Measurements from ENCODE around the gene ZFAND6.
A peak's percentile ranks its signal among the peaks of the same experiment; 100 is the strongest.

Gene ZFAND6

DNA sequence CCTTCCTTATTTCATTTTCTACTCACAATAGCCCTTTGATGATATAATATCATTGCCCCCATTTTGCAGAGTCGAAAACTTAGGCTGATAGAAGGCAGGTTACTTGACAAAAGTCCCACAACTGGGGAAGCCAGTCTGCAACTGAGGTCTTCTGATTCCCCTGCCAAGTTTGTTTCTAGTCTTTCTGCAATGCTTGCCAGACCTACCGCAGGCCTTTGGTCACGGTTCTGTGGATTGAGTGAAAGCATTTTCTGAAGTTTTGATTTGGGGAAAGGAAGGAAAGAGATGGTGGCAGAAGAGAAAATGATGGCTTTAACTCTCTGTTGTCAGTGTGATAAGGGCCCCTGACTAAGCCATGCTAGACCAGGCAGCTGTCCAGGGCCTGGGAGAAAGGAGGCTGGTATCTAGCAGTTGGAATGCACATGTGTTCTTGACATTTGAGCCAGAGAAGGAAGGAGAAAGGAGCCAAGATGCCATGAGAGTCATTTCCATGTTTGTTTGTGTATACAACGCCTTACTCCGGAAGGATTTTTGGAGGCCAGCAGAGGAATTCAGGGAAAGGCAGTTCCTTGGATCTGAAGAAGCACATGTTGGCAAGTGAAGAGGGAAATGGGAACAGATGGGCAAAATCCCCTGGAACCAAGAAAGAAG is 123.3 kb downstream of the ZFAND6 start:
- H3K4me3 ChIP-seq (ENCODE audit: low read depth, low read length): no peak overlapping the region
- CTCF ChIA-PET: interaction anchor here (1.6 to 2.4 kb wide), 2 partner anchors 8 to 10 kb away, joined by 4 to 11 read pairs; no protein-coding TSS in a partner anchor
- TF ChIP-seq, protein P1, sequence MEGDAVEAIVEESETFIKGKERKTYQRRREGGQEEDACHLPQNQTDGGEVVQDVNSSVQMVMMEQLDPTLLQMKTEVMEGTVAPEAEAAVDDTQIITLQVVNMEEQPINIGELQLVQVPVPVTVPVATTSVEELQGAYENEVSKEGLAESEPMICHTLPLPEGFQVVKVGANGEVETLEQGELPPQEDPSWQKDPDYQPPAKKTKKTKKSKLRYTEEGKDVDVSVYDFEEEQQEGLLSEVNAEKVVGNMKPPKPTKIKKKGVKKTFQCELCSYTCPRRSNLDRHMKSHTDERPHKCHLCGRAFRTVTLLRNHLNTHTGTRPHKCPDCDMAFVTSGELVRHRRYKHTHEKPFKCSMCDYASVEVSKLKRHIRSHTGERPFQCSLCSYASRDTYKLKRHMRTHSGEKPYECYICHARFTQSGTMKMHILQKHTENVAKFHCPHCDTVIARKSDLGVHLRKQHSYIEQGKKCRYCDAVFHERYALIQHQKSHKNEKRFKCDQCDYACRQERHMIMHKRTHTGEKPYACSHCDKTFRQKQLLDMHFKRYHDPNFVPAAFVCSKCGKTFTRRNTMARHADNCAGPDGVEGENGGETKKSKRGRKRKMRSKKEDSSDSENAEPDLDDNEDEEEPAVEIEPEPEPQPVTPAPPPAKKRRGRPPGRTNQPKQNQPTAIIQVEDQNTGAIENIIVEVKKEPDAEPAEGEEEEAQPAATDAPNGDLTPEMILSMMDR (IDR thresholded peaks at IDR 0.05; ENCODE audit: insufficient read depth, low read length, missing control alignments): no peak
- peak; percentile 57 for DNase-seq (ENCODE audit: low read depth, low spot score)
- POLR2A ChIA-PET: interaction anchor here (0.6 kb wide), 1 partner anchor 259 kb away, joined by 3 read pairs; no protein-coding TSS in a partner anchor

- no peak overlapping the region for H3K4me3 ChIP-seq (ENCODE audit: low read depth, low read length)
- TF ChIP-seq, protein P1 (IDR thresholded peaks at IDR 0.05; ENCODE audit: insufficient read depth, low read length, missing control alignments): no peak
- no peak for DNase-seq (ENCODE audit: low read depth, low spot score)
- ChIA-PET CTCF (interaction anchor here (1.1 to 1.6 kb wide), 2 partner anchors 9 to 11 kb away, joined by 3 to 4 read pairs; no protein-coding TSS in a partner anchor), POLR2A (interaction anchor here (0.6 kb wide), 1 partner anchor 259 kb away, joined by 3 read pairs; no protein-coding TSS in a partner anchor)
These were observed 123.8 kb downstream of the ZFAND6 start for GRCh38 chr15:80183306-80183705.

GRCh38 chr15:80183886-80184285 is 124.4 kb downstream of the ZFAND6 start:
- TF ChIP-seq, protein P1 (IDR thresholded peaks at IDR 0.05; ENCODE audit: insufficient read depth, low read length, missing control alignments): peak; percentile 22
- ChIA-PET CTCF (interaction anchor here (1.1 to 1.6 kb wide), 2 partner anchors 9 to 11 kb away, joined by 3 to 4 read pairs; no protein-coding TSS in a partner anchor), POLR2A (no interaction called here)
- DNase-seq (ENCODE audit: low read depth, low spot score): no peak
- H3K4me3 ChIP-seq (ENCODE audit: low read depth, low read length): no peak overlapping the region

- H3K4me3 ChIP-seq (ENCODE audit: low read depth, low read length): no peak overlapping the region
- TF ChIP-seq, protein P1 (IDR thresholded peaks at IDR 0.05; ENCODE audit: insufficient read depth, low read length, missing control alignments): no peak
- ChIA-PET POLR2A (no interaction called here), CTCF (interaction anchor here (1.6 kb wide), 1 partner anchor 10 kb away, joined by 4 read pairs; no protein-coding TSS in a partner anchor)
- no peak for DNase-seq (ENCODE audit: low read depth, low spot score)
These were observed 125.1 kb downstream of the ZFAND6 start for GRCh38 chr15:80184554-80184953.

DNA sequence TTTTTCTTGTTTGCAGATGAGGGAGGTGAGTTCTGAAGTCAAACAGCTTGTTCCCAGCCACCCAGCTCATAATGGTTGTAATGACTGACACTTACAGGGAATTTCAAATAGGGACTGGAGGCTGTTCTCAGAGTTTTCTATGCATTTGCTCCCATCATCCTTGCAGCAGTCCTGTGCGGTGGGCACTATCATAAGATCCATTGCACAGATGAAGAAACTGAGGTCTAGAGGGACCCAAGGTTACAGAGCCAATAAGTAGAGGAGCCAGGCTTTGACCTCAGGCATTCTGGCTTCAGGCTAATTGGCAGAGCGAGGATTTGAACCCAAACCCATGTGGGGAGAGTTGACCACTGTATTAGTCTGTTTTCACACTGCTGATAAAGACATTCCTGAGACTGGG is 125.7 kb downstream of the ZFAND6 start:
- ChIA-PET CTCF (no interaction called here), POLR2A (no interaction called here)
- TF ChIP-seq, protein P1 (IDR thresholded peaks at IDR 0.05; ENCODE audit: insufficient read depth, low read length, missing control alignments): no peak
- DNase-seq (ENCODE audit: low read depth, low spot score): no peak
- H3K4me3 ChIP-seq (ENCODE audit: low read depth, low read length): no peak overlapping the region

- ChIA-PET POLR2A (no interaction called here), CTCF (no interaction called here)
- TF ChIP-seq, protein P1 (IDR thresholded peaks at IDR 0.05; ENCODE audit: insufficient read depth, low read length, missing control alignments): no peak
- DNase-seq (ENCODE audit: low read depth, low spot score): no peak
- H3K4me3 ChIP-seq (ENCODE audit: low read depth, low read length): no peak overlapping the region
These were observed 126.6 kb downstream of the ZFAND6 start for GRCh38 chr15:80186066-80186465.

All from AG04449 (cell line).